Esophagus squamous epithelium (tissue), 5 donors: ENCODE measurements around the gene ZNF41. TPM values are rescaled to one million over a fixed set of nuclear protein-coding genes. Genes with fewer than 3 reads are reported as not detected.
"Not testable (repeated sequence)": the region's sequence is repeated elsewhere in the genome, so short reads cannot be mapped to it uniquely, and the experiment has no call there.

Experiments used
- DNase-seq: peaks from one replicate; lab custom pipeline; 2025; lab: John Stamatoyannopoulos, UW
- H3K27ac ChIP-seq, 4 donors: fragments of 200-600 bp; sonication (generic); one replicate each; pipeline ENCODE4 v1.5.1; 2016 to 2019; ENCODE audit warnings: mild to moderate bottlenecking in 1 of 4
- H3K27me3 ChIP-seq, 4 donors: fragments of 200-600 bp; sonication (generic); 1 replicate in 3 of 4; 2 replicates in 1 of 4; pipeline versions ENCODE4 v1.5.1 to v1.6.0; 2017 to 2021; ENCODE audit warnings: antibody characterized with exemption in 1 of 4
- H3K36me3 ChIP-seq, 3 donors: fragments of 200-600 bp; sonication (generic); one replicate each; pipeline ENCODE4 v1.5.1; 2016 to 2019
- H3K4me1 ChIP-seq, 3 donors: fragments of 200-600 bp; sonication (generic); one replicate each; pipeline ENCODE4 v1.5.1; 2017 to 2019
- H3K4me3 ChIP-seq, 4 donors: fragments of 200-600 bp; sonication (generic); 1 replicate in 3 of 4; 2 replicates in 1 of 4; pipeline ENCODE4 v1.5.1; 2016 to 2019; ENCODE audit warnings: mild to moderate bottlenecking in 2 of 4, moderate library complexity in 1 of 4
- H3K9me3 ChIP-seq, 3 donors: fragments of 200-600 bp; sonication (generic); one replicate each; pipeline ENCODE4 v1.5.1; 2016 to 2019
- POLR2A ChIP-seq, 4 donors: fragments of 450-650 bp; IDR thresholded peaks; one replicate each; pipeline ENCODE4 v1.6.1; 2017; ENCODE audit warnings: antibody characterized with exemption in 4 of 4, mild to moderate bottlenecking in 4 of 4, moderate library complexity in 3 of 4
- WGBS, 2 donors: methylation state at CpG; one replicate each; pipeline ENCODE4 v1.1.5; 2018; 5-methylcytosine and 5-hydroxymethylcytosine counted together
- intact Hi-C: fragments of 100-400 bp; cut with DNase I; formaldehyde crosslinking; loops from one replicate; pipeline ENCODE4 v1.15.0; 2022
- total RNA-seq, 4 donors: library from RNA; depleted of rRNA; stranded (reverse); fragments of >200 nt; gene quantifications; one replicate each; pipeline ENCODE4 v1.1.0, GENCODE V29; 2016
- TF ChIP-seq, protein P1 (sequence below), 6 experiments: fragments of 450-650 bp in 4 of 6; fragments of 200-600 bp in 2 of 6; sonication (generic) in 2 of 6; IDR thresholded peaks; one replicate each; pipeline ENCODE4 v1.5.1; 2016 to 2019; ENCODE audit warnings: antibody characterized with exemption in 6 of 6, mild to moderate bottlenecking in 4 of 6, moderate library complexity in 4 of 6
- donor health status: DM: yes; HTN: yes; CAD: no.

The ZNF41 gene
- total RNA-seq, 4 donors from 2014 or later, result 6.0 to 9.1 (median 7.2) TPM

GRCh38 chrX:47518144-47518543 is 35.1 kb upstream of the ZNF41 start:
- Histone ChIP-seq H3K27me3 (no peaks in the 10 kb centered on the region), H3K9me3 (no peaks in the 10 kb centered on the region), H3K27ac (no peak overlapping the region), H3K4me1 (no peaks in the 10 kb centered on the region), H3K36me3 (no peaks in the 10 kb centered on the region), H3K4me3 (no peak overlapping the region)
- intact Hi-C loops, result no loop called here
- no peak for TF ChIP-seq POLR2A (IDR thresholded peaks at IDR 0.05)
- TF ChIP-seq, protein P1, sequence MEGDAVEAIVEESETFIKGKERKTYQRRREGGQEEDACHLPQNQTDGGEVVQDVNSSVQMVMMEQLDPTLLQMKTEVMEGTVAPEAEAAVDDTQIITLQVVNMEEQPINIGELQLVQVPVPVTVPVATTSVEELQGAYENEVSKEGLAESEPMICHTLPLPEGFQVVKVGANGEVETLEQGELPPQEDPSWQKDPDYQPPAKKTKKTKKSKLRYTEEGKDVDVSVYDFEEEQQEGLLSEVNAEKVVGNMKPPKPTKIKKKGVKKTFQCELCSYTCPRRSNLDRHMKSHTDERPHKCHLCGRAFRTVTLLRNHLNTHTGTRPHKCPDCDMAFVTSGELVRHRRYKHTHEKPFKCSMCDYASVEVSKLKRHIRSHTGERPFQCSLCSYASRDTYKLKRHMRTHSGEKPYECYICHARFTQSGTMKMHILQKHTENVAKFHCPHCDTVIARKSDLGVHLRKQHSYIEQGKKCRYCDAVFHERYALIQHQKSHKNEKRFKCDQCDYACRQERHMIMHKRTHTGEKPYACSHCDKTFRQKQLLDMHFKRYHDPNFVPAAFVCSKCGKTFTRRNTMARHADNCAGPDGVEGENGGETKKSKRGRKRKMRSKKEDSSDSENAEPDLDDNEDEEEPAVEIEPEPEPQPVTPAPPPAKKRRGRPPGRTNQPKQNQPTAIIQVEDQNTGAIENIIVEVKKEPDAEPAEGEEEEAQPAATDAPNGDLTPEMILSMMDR (IDR thresholded peaks at IDR 0.05), result no peak
- DNase-seq, result no peak
- WGBS, 2 donors, result 53% methylated on average over 3 of the region's 3 CpGs; no CpG with 5 or more reads in 1 of the 2 donors

GRCh38 chrX:47515941-47516665 is 33.1 kb upstream of the ZNF41 start:
- Histone ChIP-seq H3K27me3 (no peaks in the 10 kb centered on the region), H3K36me3 (no peaks in the 10 kb centered on the region), H3K4me1 (no peaks in the 10 kb centered on the region), H3K27ac (no peak overlapping the region), H3K4me3 (no peak overlapping the region), H3K9me3 (no peaks in the 10 kb centered on the region)
- DNase-seq, result no peak
- WGBS, 2 donors, result 71 to 83% methylated on average over 5 to 8 of the region's 8 CpGs
- no peak for TF ChIP-seq POLR2A (IDR thresholded peaks at IDR 0.05)
- TF ChIP-seq, protein P1 (IDR thresholded peaks at IDR 0.05), result no peak
- intact Hi-C loops, result no loop called here

- Histone ChIP-seq H3K27ac (no peak overlapping the region), H3K4me1 (no peaks in the 10 kb centered on the region), H3K27me3 (no peaks in the 10 kb centered on the region), H3K9me3 (no peaks in the 10 kb centered on the region), H3K4me3 (no peak overlapping the region), H3K36me3 (no peaks in the 10 kb centered on the region)
- intact Hi-C loops, result no loop called here
- 65 to 77% methylated on average over 4 to 7 of the region's 7 CpGs for WGBS, 2 donors
- DNase-seq, result no peak
- TF ChIP-seq, protein P1 (IDR thresholded peaks at IDR 0.05), result no peak
- TF ChIP-seq POLR2A (IDR thresholded peaks at IDR 0.05), result no peak
Observed at GRCh38 chrX:47514533-47515235, 31.7 kb upstream of the ZNF41 start.

DNA sequence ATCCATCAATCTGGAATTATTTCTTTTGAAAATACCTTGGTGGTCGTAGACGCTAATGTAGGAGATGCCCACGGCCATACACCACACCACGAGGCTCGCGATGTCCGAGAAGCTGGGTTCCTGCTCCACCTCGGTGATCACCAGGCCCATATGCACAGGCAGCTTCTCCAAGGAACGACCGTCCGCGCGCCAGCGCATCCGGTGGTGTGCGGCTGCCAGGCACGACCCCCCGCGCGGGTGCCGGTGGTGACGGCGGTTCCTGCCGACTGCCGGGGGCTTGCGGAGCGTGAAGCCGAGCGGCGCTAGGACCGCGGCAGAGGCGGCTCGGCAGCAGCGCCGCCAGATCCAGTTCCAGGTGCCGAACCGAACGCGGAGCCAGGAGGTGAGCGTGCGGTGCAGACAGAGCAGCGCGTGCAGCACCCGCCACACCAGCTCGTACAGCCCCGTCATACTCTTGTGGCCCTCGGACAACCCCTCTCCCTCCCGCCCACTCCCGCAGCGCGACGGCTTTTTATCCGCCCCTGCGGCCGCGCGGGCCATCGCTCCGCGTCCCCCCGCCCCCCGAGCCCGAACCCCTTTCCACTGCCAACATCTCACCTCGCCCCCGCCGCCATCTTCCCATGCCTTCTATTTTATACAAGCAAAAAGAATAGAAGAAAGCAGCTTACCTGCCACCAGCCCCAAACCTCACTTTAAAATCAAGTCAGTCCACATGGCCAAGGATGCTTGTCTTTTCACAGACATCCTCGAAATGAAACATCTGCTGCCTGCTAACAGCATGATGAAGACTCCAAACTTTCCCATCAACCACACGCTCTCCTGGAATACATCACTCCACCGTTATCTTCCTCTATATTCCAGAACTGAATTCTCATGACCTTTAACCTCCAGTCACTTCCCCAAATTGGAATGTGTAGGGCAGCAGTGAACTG is 30.3 kb upstream of the ZNF41 start:
- WGBS, 2 donors, result 36 to 39% methylated on average over 3 to 7 of the region's 70 CpGs
- not testable (repeated sequence) for DNase-seq

GRCh38 chrX:47512383-47512782 is 29.4 kb upstream of the ZNF41 start:
- DNase-seq, H3K4me3 ChIP-seq: not testable (repeated sequence)

More for the DNA sequence above, 30.3 kb upstream of the ZNF41 start:
- H3K9me3 ChIP-seq, H3K4me1 ChIP-seq, H3K36me3 ChIP-seq, H3K27me3 ChIP-seq, intact Hi-C loops, H3K27ac ChIP-seq: not testable (repeated sequence)
- peak overlapping the region in 3 of 4 donors; percentile 31 to 61 (median 36) for H3K4me3 ChIP-seq

More at GRCh38 chrX:47512383-47512782, 29.4 kb upstream of the ZNF41 start:
- H3K4me1 ChIP-seq, intact Hi-C loops, H3K36me3 ChIP-seq, H3K9me3 ChIP-seq, H3K27me3 ChIP-seq, H3K27ac ChIP-seq: not testable (repeated sequence)
- WGBS, 2 donors, result 80% methylated on average over 4 to 6 of the region's 6 CpGs
